ENCODE data around the gene SLC22A6.

- no peak for TF ChIP-seq POLR2A (IDR thresholded peaks at IDR 0.05)
- no peak for TF ChIP-seq CTCF (IDR thresholded peaks at IDR 0.05)
Observed at GRCh38 chr11:63020671-63021291, 36.0 kb upstream of the SLC22A6 start.

Data from breast epithelium (tissue), 3 donors.